HG02870 (cell line): ENCODE results near the gene CPAMD8.

Experiments
- ATAC-seq: cut with Tn5 transposase; IDR thresholded peaks from one replicate; pipeline ENCODE4 v1.9.1; 2021; ENCODE audit warnings: mild to moderate bottlenecking, moderate library complexity; ENCODE audit not compliant: unreplicated experiment

Gene CPAMD8

GRCh38 chr19:17026706-17027534 lies at the start of gene CPAMD8:
Gene CPAMD8, minus strand, starts transcription at chr19:17026810. Its CDS starts 168 bp downstream, at chr19:17026642.
- ATAC-seq: no peak

GRCh38 chr19:17075864-17076542 lies 49.4 kb upstream of the CPAMD8 start:
- ATAC-seq: no peak

DNA sequence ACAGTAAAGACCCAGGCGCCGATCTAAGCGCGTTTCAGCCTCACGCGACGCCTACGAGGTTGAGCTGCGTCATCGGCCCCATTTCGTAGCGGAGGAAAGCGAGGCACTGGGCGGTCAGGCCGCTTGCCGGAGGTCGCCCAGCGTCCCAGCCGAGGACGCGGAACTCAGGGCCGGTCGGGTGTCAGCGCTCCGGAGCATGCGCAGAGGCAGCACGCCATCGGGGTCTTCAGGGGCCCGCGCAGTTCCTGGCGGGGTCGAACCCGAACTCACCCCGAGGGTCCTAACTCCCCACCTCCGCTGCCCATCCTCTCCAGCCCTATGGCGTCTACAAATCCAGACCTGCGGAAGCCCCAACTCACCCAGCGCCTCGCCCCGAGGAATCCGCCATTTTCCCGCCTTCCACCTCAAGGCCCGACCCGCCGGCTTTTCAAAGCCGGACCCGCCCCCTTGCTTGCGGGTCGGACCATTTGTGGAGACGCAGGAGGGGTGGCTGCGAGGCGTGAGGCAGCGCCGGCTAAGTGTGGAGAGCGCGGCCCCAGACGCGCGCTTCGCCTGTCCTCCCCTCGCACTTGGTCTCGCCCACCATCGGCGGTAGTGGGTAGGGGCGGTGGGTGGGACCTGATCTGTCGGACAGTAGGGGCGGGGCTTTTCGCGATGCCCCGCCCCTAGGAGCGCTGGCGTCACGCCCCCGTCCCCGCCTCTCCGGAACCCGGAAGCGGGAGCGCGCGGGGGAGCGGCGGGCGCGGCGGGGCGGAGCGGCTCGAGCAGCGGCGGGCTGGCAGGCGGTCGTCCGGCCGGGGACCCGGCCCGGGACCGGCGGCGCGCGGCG lies 48.6 kb upstream of the CPAMD8 start, which contains the start of the genes HAUS8 and MYO9B:
TSS of gene HAUS8 (minus strand) at position 418 of the 829 bp plus-strand sequence. CDS start at position 388, 30 bp downstream.
TSS of gene MYO9B (plus strand) at position 743 of the 829 bp plus-strand sequence. CDS start 25,941 bp downstream, outside the sequence.
- ATAC-seq: peak; percentile 66

- no peak for ATAC-seq
Observed at GRCh38 chr19:17074634-17075034, 48.0 kb upstream of the CPAMD8 start.

DNA sequence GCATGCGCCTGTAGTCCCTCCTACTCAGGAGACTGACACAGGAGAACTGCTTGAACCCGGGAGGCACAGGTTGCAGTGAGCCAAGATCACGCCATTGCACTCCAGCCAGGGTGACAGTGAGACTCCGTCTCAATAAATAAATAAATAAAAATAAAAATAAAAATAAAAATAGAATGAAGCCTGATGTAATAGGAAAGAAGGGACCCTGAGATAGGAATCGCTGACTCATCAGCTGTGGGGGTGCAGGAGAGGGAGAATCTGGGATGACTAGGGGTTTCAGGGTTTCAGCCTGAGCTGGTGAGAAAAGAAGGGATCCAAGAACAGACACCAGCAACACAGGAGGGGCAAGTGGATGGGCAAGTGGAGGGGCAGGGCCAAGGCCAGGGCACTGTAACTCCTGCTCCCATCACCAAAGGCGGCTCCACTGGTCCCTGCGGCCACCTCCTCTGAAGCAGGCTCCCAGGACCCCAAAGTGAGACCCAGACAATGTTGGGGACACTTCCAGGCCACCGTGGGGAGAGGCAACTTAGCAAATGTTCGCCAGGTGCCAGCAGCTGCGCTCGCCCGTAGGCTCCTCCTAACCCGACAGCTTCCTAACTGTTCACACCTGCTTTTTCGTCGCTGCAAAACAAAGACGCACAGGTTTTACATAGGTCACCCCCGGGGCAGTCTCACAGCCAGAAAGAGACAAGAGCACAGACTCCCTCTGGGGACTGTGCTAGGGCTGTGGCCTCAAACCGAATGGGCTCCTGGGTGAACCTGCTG lies 47.4 kb upstream of the CPAMD8 start:
- no peak for ATAC-seq

DNA sequence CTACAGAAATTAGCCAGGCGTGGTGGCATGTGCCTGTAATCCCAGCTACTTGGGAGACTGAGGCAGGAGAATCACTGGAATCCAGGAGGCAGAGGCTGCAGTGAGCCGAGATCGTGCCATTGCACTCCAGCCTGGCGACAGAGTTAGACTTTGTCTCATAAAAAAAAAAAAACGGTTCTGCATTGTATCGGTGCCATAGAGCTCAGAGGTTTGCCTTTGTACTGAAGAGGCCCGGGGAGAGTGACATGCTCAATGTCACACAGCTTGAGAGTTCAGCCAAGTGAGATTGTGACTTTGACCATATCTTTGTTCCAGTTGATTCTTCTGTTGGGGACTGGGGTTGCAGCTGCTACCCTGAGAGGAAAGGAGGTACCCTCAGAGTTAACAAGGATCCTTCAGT lies 44.3 kb upstream of the CPAMD8 start:
- ATAC-seq: no peak

DNA sequence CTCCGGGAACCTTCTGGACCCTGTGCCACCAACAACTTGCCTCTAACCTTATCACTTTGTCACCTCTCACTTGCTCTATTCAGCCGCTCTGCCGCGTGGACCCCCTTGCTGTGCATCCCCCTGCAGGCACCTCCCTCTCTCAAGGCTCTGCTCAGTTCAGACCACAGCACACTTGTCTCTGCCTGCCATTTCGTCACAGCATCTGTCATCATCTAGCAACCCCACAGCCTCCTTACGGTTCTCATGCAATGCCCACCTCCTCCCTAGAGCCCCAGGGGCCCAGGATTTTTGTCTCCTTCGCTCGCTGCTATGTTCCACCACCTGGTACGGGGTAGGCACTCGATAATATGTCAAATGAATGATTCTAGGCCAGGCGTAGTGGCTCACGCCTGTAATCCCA lies 43.8 kb upstream of the CPAMD8 start:
- no peak for ATAC-seq

GRCh38 chr19:17069193-17069592 lies 42.6 kb upstream of the CPAMD8 start:
- no peak for ATAC-seq

GRCh38 chr19:17063428-17063827 lies 36.8 kb upstream of the CPAMD8 start:
- no peak for ATAC-seq

- ATAC-seq: no peak
Observed at GRCh38 chr19:17061691-17062090, 35.1 kb upstream of the CPAMD8 start.

DNA sequence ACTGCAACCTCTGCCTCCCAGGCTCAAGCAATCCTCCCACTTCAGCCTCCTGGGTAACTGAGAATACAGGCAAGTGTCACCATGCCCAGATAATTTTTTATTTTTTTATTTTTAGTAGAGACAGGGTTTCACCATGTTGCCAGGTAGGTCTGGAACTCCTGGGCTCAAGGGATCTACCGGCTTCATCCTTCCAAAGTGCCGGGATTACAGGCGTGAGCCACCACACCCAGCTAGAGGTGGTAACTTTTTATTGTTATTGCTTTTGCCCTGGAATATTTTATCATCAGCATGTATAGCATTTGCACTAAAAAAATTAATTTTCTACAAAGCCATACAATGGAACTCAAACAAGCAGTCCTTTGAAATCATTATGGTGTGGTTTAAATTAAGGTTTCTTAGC lies 34.6 kb upstream of the CPAMD8 start:
- ATAC-seq: no peak

GRCh38 chr19:17060802-17061201 lies 34.2 kb upstream of the CPAMD8 start:
- ATAC-seq: no peak

DNA sequence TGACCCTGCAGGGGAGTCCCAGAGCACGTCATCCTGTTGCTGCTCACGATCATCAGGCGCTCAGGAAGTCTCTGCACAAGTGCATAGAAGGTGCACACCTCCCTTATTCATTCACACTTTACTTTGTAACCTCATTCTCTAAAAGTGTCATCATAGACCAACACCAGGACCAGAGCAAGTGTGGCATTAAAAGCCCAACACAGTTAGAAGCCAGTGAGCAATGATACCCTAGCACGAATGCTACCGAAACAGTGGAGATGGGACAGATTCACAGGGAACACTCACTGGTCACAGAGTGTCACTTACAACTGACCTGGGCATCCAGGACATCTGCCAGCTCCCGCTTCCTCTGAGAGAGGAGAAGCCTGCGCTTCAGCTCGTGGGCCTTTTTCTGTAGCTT lies 31.6 kb upstream of the CPAMD8 start:
- ATAC-seq: no peak

GRCh38 chr19:17055636-17056035 lies 29.0 kb upstream of the CPAMD8 start:
- no peak for ATAC-seq

GRCh38 chr19:17054746-17055145 lies 28.1 kb upstream of the CPAMD8 start:
- ATAC-seq: no peak

DNA sequence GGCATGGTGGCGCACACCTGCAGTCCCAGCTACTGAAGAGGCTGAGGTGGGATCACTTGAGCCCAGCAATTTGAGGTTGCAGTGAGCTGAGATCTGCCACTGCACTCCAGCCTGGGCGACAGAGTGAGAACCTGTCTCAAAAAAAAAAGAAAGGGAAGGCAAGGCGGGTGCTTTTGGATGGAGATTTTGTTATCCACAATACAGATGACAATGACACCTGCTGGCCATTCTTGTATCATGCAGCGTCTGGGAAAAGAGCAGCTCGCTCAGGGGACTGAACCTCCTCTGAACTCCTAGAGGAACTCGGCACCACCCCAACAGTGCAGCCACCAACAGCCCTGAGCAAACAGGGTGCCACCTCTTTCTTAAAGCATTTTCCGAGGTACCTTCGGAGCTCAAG lies 25.8 kb upstream of the CPAMD8 start:
- ATAC-seq: no peak

DNA sequence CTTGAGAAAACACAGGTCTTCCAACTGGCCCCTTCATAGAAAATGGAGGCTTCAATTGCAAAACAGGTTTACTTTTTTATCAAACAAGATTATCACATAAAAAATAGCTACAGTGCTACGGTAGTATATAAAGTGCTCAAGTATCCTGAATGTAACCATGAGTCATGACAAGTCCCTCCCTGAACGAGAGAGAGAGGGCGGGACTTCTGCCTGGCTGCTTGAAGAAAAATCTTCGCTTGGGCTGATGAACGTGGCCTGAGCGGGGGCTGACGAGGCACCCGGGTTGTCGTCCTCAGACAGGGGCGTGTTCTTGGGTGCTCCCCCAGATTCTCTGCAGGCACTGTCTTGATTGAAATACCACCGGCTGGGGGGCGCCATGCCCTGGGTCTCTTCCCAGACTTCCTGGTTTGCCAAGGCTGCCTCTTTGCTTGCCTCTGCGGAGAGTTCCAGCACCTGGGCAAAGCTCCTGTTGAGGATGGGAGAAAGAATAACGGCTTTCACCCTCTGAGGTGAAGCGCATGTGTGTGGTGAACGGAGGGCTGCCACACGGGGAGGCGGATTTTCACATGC lies 23.2 kb upstream of the CPAMD8 start:
- no peak for ATAC-seq

DNA sequence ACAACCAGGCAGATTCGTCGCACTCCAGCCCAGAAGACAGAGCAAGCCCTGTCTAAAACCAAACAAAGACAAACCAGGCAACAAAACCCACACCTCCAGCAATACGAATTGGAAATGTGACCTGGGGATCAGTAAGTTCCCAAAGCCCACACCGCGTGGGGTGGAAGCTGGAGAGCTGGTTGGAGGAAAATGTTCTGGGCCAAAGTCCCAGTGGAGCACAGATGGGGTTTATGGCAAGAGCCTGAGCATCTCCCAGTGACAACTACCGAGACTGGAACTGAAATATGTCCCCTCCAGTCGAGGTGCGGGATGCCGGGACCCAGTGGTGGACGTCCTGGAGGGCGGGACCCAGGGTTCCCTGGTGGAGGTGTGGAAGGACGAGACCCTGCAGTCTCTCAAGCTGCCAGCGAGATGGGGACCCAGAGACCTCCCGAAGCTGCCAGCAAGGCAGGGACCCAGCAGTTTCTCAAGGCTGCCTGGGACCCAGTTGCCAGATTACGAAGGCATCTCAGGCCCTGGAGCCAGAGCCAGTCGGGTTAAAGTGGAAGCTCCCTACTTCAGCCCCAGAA lies 22.4 kb upstream of the CPAMD8 start:
- ATAC-seq: no peak

- no peak for ATAC-seq
Observed at GRCh38 chr19:17045907-17046502, 19.4 kb upstream of the CPAMD8 start.
